HL-60 (cell line): ENCODE results near the gene NOC4L.

Experiments
- DNase-seq, 2 experiments: peaks; one replicate each; pipeline ENCODE4 v3.0.0-alpha.2; 2010 to 2020; ENCODE audit warnings: low read depth in 1 of 2, low spot score in 1 of 2
- H3K27ac ChIP-seq: fragments of 250-450 bp; sonication (Bioruptor Pico); replicated peaks from 2 replicates; pipeline ENCODE4 v1.5.1; 2020; ENCODE audit warnings: mild to moderate bottlenecking, moderate library complexity
- H3K27me3 ChIP-seq: fragments of 250-450 bp; sonication (Bioruptor Pico); 2 replicates; pipeline ENCODE4 v1.5.1; 2021; ENCODE audit warnings: mild to moderate bottlenecking, moderate library complexity; ENCODE audit not compliant: insufficient read depth, poor library complexity, severe bottlenecking
- H3K4me3 ChIP-seq: replicated peaks from 2 replicates; pipeline ENCODE4 v1.5.1; 2011; ENCODE audit warnings: mild to moderate bottlenecking, control low read depth, low read length; ENCODE audit not compliant: insufficient read depth
- CTCF ChIP-seq: IDR thresholded peaks from one replicate; pipeline ENCODE4 v1.5.1; 2011; ENCODE audit warnings: low read length, control low read depth, inconsistent platforms; ENCODE audit not compliant: insufficient read depth
- GABPA ChIP-seq: IDR thresholded peaks from 2 replicates; pipeline ENCODE4 v1.6.1; 2012; ENCODE audit warnings: low read depth
- POLR2AphosphoS5 ChIP-seq: IDR thresholded peaks from 2 replicates; pipeline ENCODE4 v1.6.1; 2012; ENCODE audit warnings: low read depth
- REST ChIP-seq: IDR thresholded peaks from 2 replicates; pipeline ENCODE4 v1.6.1; 2012; ENCODE audit warnings: low read depth; ENCODE audit not compliant: insufficient replicate concordance
- SPI1 ChIP-seq: IDR thresholded peaks from 2 replicates; pipeline ENCODE4 v1.6.1; 2012; ENCODE audit warnings: low read depth, mild to moderate bottlenecking, borderline replicate concordance

Gene NOC4L

GRCh38 chr12:132197581-132198354, 53.5 kb downstream of the NOC4L start:
- Histone ChIP-seq H3K27ac (no peak overlapping the region), H3K4me3 (no peak overlapping the region), H3K27me3 (no peaks in the 10 kb centered on the region)
- no peak for DNase-seq
- no peak for TF ChIP-seq GABPA
- TF ChIP-seq POLR2AphosphoS5: no peak

- TF ChIP-seq SPI1: no peak
- Histone ChIP-seq H3K4me3 (no peak overlapping the region), H3K27me3 (peaks cover 5% of the 10 kb centered on the region), H3K27ac (no peak overlapping the region)
- DNase-seq: no peak
Observed at GRCh38 chr12:132199101-132199500, 54.8 kb downstream of the NOC4L start.

GRCh38 chr12:132199526-132200319, 55.5 kb downstream of the NOC4L start:
- no peak for TF ChIP-seq REST
- TF ChIP-seq SPI1: no peak
- no peak for TF ChIP-seq GABPA
- no peak for TF ChIP-seq CTCF
- no peak for TF ChIP-seq POLR2AphosphoS5
- H3K27ac ChIP-seq: no peak overlapping the region
- no peak overlapping the region for H3K4me3 ChIP-seq
- no peak for DNase-seq
- H3K27me3 ChIP-seq: peaks cover 11% of the 10 kb centered on the region

DNA sequence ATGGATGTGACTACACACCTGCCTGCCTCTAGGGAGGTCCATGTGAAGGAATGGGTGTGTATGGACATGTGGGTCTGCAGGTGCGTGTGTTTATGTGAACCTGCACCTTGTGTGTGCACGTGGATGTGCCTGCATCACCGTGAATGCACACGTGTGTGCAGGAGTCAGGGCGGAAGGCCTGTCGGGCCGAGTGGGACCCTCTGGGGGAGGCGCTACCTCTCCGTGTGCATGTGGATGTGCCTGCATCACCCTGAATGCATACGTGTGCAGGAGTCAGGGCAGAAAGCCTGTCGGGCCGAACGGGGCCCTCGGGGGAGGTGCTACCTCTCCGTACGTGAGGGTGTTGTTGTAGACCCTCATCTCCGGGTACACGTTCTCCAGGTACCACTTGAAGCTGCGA, 56.5 kb downstream of the NOC4L start:
- Histone ChIP-seq H3K27me3 (peaks cover 22% of the 10 kb centered on the region), H3K4me3 (no peak overlapping the region), H3K27ac (no peak overlapping the region)
- TF ChIP-seq SPI1 (no peak), GABPA (no peak), POLR2AphosphoS5 (no peak), REST (no peak), CTCF (no peak)
- no peak for DNase-seq
